ENCODE results near the gene CRIM1.

The CRIM1 gene

GRCh38 chr2:36520431-36520830, 164.9 kb downstream of the CRIM1 start:
- no peak for DNase-seq (ENCODE audit: low read depth)

DNA sequence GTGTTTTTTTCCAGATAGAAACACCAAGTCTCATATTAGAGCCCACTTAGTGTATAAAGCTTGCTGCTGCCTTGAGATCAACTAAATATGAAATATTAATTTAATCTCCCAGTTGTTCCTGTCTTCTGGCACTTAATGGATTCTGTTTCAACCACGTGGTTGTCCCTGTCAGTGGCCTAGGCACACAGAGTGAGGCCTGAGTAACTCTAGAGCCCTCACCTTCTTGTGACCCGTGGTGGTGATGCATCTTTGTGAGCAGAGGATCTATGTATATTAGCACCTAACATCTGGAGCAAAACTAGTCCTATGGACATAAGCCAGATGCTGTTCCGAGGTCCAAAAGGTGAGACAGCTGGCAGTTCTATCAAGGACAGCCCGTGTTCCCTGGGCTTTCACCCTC, 167.6 kb downstream of the CRIM1 start:
- no peak for DNase-seq (ENCODE audit: low read depth)

DNA sequence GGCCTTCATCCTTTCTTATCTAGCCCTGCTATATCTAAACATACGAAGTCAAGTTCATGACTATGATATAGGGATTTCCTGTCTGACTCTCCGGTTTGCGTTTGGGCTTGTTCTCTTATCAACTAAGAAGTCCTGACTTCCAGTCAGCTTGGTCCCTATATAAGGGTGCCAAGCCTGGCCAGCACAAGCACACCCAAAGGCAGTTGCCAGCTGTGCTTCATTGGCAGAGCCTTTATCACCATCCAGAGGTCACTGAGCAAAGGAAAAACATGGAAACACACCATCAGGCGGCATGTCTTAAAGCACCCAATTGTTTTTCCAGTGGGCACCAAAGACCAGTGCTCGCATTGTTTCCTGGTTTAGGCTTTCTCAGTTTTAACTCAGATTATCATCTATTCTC, 169.7 kb downstream of the CRIM1 start:
- no peak for DNase-seq (ENCODE audit: low read depth)

- DNase-seq (ENCODE audit: low read depth): no peak
Measured at GRCh38 chr2:36526226-36526625, 170.6 kb downstream of the CRIM1 start.

DNA sequence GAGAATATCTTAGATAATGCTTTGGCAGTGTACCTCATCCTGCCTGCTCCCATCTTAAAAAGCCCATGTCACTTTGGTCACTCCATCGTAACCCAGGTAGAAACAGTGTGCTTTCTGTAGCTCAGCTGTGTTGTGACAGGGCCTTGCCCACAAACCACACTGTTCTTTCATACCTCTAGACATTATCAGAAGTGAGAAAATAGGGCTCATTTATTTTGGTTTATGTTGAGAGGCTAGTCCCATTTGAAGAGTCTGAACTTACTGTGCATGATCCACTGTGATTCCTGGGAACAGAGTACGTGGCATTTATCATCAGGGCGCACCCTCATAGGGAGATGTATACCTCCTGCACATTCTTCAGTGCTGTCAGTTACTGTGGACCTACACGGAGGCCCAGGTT, 172.7 kb downstream of the CRIM1 start:
- no peak for DNase-seq (ENCODE audit: low read depth)

- DNase-seq (ENCODE audit: low read depth): no peak
Measured at GRCh38 chr2:36528766-36529392, 173.3 kb downstream of the CRIM1 start.

DNA sequence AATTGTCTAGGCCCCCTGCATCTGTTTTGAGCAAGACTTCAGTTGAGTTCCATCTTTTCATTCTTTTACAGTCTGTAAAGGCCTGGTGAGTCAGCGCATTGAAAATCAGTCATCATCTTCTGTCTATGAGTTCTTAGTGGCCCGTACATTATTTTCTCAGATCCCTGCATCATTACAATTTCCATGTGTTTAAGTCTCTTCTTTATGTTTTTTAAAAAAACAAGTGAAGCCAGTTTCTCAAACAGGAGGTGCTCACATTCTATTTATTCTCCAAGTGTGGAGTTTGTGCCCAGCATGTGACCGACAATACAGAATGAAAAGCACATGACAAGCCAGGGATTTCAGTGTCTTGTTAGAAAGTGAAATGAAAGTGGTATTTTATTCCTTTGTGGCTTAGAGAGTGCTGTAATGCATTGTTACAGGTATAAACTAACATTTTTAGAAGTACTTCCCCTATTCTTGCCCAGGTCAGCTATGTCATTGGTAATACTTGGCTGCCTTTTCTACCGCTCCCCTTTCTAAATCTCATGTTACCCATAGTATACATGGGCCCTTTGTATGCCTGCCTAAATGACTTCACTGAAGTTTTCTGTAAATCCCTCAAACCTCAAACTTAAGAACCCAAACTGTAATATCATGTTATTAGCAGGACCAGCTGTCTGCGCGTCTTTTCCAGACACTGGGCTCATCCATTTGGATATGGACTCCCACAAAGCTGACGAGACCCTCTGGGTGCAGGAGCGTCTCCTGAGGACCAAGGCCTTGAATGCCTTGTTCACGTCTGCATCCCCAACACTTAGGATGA, 174.8 kb downstream of the CRIM1 start:
- no peak for DNase-seq (ENCODE audit: low read depth)

GRCh38 chr2:36530983-36531354, 175.4 kb downstream of the CRIM1 start:
- DNase-seq (ENCODE audit: low read depth): no peak

DNA sequence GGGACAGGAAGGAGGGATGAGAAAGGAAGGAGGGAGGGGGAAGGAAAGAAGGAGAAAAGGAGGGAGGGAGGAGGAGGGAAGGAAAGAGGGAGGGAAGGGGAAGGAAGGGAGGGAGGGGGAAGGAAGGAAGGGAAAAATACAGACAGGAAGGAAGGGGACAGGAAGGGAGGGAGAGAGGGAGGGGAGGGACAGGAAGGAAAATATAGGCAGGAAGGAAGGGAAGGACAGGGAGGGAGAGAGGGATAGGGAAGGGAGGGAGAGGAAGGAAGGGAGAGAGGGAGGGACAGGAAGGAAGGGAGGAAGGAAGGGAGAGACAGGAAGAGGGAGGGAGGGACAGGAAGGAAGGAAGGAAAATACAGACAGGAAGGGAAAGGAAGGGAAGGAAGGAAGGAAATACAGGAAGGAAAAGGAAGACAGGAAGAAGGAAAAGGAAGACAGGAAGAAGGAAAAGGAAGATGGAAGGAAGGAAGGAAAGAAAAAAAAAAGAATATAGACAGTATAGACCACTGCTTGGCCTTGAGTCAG, 178.8 kb downstream of the CRIM1 start:
- DNase-seq (ENCODE audit: low read depth): no peak

GRCh38 chr2:36535099-36535498, 179.5 kb downstream of the CRIM1 start:
- DNase-seq (ENCODE audit: low read depth): no peak

- DNase-seq (ENCODE audit: low read depth): no peak
Measured at GRCh38 chr2:36536776-36537175, 181.2 kb downstream of the CRIM1 start.

GRCh38 chr2:36538335-36538734, 182.8 kb downstream of the CRIM1 start:
- DNase-seq (ENCODE audit: low read depth): no peak

DNA sequence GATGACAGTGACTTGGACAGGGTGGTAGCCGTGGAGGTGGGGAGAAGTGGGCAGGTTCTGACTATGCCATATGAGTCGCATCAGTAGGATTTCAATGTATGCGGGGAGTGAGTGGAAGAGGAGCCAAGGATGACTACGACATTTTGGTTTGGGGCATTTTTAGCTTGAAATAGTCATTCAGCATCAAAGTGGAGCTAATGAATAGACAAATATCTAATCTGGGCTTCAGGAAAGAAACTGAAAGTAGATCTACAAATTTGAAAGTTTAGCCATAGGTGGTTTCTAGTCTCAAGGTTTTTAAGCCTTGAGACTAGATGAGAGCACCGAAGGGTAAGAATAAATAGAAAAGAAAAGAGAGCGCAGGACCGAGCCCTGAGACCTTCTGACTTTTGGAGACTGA, 184.1 kb downstream of the CRIM1 start:
- no peak for DNase-seq (ENCODE audit: low read depth)

DNA sequence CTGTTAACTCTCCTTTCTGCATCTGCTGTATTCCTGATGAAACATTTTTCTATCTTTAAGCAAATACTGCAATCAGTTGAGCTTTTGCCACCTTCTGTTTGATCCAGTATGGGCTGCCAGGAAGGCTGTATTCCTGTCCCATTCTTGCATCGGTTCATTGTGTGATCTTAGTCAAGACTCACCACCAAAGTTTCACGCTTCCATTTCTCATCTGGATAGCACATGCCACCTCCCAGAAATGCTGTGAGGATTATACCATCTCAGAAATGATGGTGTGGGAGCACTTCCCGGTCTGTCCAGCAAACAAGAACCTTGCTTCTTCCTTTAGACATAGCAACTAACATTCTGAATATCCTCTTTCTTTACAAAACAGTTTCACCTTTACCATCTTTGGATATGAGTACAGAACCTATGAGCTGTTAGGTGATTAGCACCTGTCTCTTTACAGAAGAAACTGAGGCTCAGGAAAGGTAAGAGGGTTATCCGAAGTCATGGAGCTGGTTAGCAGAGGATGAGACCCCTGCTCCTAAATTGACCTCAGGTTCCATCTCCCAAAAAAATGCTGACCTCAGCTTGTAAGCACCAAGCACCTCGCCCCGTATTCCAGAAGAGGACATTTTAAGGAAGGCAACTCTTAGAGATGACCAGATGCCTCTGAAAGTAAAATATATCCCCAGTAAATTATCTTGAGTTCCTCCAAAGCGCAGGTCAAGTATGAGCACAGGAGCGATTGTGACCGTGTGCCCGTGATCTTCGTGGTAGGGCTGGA, 185.6 kb downstream of the CRIM1 start:
- DNase-seq (ENCODE audit: low read depth): no peak

- DNase-seq (ENCODE audit: low read depth): no peak
Measured at GRCh38 chr2:36541891-36542595, 186.5 kb downstream of the CRIM1 start.

- DNase-seq (ENCODE audit: low read depth): no peak
Measured at GRCh38 chr2:36544638-36545338, 189.2 kb downstream of the CRIM1 start.

GRCh38 chr2:36545871-36546416, 190.4 kb downstream of the CRIM1 start:
- no peak for DNase-seq (ENCODE audit: low read depth)

DNA sequence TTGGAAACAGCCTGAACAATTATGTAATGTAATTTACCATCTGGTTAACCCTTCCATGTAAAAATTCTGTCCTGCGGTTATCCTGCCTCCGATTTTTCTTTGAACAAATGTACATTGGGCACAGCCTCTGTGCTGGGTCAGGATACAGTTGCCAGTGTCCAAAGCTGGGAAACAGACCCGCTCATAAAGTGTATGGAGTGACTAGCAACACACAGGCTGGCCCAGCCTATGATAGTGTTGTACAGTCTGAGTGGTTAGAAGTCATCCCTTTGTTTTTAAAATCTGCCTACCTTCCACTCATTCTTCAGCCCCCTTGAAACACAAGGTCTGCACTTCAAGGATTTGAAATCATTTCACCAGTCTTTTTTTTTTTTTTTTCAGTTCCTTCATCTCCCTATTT, 192.3 kb downstream of the CRIM1 start:
- DNase-seq (ENCODE audit: low read depth): no peak

- DNase-seq (ENCODE audit: low read depth): no peak
Measured at GRCh38 chr2:36549165-36549574, 193.6 kb downstream of the CRIM1 start.

DNA sequence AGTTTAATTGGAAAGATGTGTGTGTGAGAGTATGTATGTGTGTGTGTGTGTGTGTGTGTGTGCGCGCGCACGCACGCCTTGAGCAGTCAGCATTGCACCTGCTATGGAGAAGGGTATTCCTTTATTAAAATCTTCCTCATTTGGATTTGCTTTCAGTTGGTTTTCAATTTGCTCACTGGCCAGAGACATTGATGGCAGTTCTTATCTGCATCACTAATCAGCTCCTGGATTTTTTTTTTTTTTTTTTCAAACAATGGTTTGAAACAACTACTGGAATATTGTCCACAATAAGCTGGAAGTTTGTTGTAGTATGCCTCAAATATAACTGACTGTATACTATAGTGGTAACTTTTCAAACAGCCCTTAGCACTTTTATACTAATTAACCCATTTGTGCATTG, 194.4 kb downstream of the CRIM1 start:
- DNase-seq (ENCODE audit: low read depth): no peak

- DNase-seq (ENCODE audit: low read depth): no peak
Measured at GRCh38 chr2:36553683-36554082, 198.1 kb downstream of the CRIM1 start.

Measured in activated gamma-delta T cell treated with anti-CD3 and anti-CD28 coated beads, Interleukin-2, amount 50 U/mL, for 16 hours (primary cell).